ENCODE results near the gene ARL8A.
"Not testable (repeated sequence)": the region's sequence is repeated elsewhere in the genome, so short reads cannot be mapped to it uniquely, and the experiment has no call there.

Gene ARL8A

GRCh38 chr1:202113690-202114300 is 30.7 kb downstream of the ARL8A start:
- no peak for TF ChIP-seq CTCF (IDR thresholded peaks at IDR 0.05; ENCODE audit: low read depth, low read length)
- no peak overlapping the region for H3K4me3 ChIP-seq (ENCODE audit: low read depth, low read length)

GRCh38 chr1:202112859-202113689 is 31.5 kb downstream of the ARL8A start:
- TF ChIP-seq CTCF (IDR thresholded peaks at IDR 0.05; ENCODE audit: low read depth, low read length) = no peak

GRCh38 chr1:202111589-202111988 is 32.9 kb downstream of the ARL8A start:
- not testable (repeated sequence) for H3K4me3 ChIP-seq (ENCODE audit: low read depth, low read length)

More at GRCh38 chr1:202112859-202113689, 31.5 kb downstream of the ARL8A start:
- H3K4me3 ChIP-seq (ENCODE audit: low read depth, low read length) = no peak overlapping the region

GRCh38 chr1:202110977-202111376 is 33.6 kb downstream of the ARL8A start:
- TF ChIP-seq CTCF (IDR thresholded peaks at IDR 0.05; ENCODE audit: low read depth, low read length) = no peak
- no peak overlapping the region for H3K4me3 ChIP-seq (ENCODE audit: low read depth, low read length)

GRCh38 chr1:202107801-202108731 is 36.5 kb downstream of the ARL8A start:
- H3K4me3 ChIP-seq (ENCODE audit: low read depth, low read length) = no peak overlapping the region
- TF ChIP-seq CTCF (IDR thresholded peaks at IDR 0.05; ENCODE audit: low read depth, low read length) = no peak

GRCh38 chr1:202107321-202107761 is 37.2 kb downstream of the ARL8A start:
- no peak for TF ChIP-seq CTCF (IDR thresholded peaks at IDR 0.05; ENCODE audit: low read depth, low read length)
- H3K4me3 ChIP-seq (ENCODE audit: low read depth, low read length) = no peak overlapping the region
